ENCODE results near the gene SH3RF3. TPM values are rescaled to one million over a fixed set of nuclear protein-coding genes. Genes with fewer than 3 reads are reported as not detected.

Gene SH3RF3
- polyA plus RNA-seq, 1 of the 3 experiments (the other 2 are of a cell fraction) = 1.9 TPM

DNA sequence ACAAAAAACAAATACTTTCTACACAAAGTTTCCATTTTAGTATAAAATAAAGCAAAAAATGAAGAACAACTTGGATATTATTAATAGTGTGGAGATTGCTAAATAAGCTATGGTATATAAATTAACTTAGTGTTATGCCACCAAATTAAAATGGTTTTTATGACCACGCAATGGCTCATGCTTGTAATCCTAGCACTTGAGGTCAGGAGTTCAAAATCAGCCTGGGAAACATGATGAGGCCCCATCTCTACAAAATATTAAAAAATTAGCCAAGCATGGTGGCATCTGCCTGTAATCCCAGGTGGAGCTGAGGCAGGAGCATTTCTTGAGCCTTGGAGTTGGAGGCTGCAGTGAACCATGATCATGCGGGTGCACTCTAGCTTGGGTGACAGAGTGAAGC, 108.8 kb downstream of the SH3RF3 start:
- WGBS (ENCODE audit: low lambda C conversion rate) = 91% methylated on average over 2 of the region's 2 CpGs
- POLR2A ChIA-PET = no interaction called here
- CTCF ChIA-PET = no interaction called here

DNA sequence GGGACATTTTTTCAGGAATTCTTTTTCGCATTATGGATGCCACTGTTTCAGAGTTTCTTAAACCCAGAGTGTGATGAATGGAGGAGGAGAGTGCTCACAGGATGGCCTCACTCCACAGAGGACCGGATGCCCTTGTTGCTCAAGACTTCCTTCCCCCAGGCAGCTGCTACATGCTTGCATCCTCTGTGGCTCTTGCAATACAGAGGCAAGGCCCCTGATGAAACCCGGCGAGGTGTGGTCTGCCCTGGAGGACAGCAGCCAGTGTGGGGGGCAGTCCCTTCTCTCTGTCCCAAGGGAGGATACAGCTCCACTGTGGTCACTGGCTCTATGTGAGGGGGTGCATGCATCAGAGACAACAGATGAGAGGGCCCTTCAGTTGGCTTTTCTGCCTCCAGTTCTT, 109.6 kb downstream of the SH3RF3 start:
- DNase-seq = no peak
- Histone ChIP-seq H3K9me2 (no peaks in the 10 kb centered on the region), H2AFZ (ENCODE audit: low read depth) (no peak overlapping the region), H3K9ac (no peak overlapping the region), H3K4me2 (no peak overlapping the region), H3K9me3 (no peaks in the 10 kb centered on the region), H3K79me2 (ENCODE audit: insufficient read depth) (peaks cover 40% of the 10 kb centered on the region), H3K4me3 (ENCODE audit: low read depth in 2 of 2, low read length in 1 of 2) (no peak overlapping the region), H3K36me3 (replicated peaks in 1 of 2; ENCODE audit: control insufficient read depth in 1 of 2, insufficient read depth in 2 of 2, low read length in 1 of 2) (no peaks in the 10 kb centered on the region), H4K20me1 (ENCODE audit: insufficient read depth) (no peaks in the 10 kb centered on the region), H3K27me3 (ENCODE audit: insufficient read depth) (no peaks in the 10 kb centered on the region), H3K27ac (ENCODE audit: low read depth in 2 of 2, low read length in 1 of 2) (no peak overlapping the region), H3K4me1 (ENCODE audit: control insufficient read depth in 1 of 2, insufficient read depth in 2 of 2, low read depth in 1 of 2, low read length in 1 of 2) (peaks cover 17 to 26% of the 10 kb centered on the region in 2 experiments; a peak in 3 of 4 replicates), H3F3A (replicated peaks; ENCODE audit: insufficient read depth) (peaks cover 22% of the 10 kb centered on the region)
- CTCF ChIA-PET = interaction anchor here (0.9 to 1.2 kb wide), 2 partner anchors 17 to 110 kb away, joined by 3 read pairs; no protein-coding TSS in a partner anchor
- WGBS (ENCODE audit: low lambda C conversion rate) = 78% methylated on average over 4 of the region's 4 CpGs
- POLR2A ChIA-PET = no interaction called here
- TF ChIP-seq PBX3 (IDR thresholded peaks at IDR 0.05) = no peak
- no peak for TF ChIP-seq FOXJ3 (CRISPR knock-in tag; IDR thresholded peaks at IDR 0.05)
- TF ChIP-seq RAD21 (IDR thresholded peaks at IDR 0.05; ENCODE audit: low read length) = no peak
- TF ChIP-seq NRF1 (IDR thresholded peaks at IDR 0.05; ENCODE audit: low read depth, low read length) = no peak
- TF ChIP-seq TEAD4 (IDR thresholded peaks at IDR 0.05; ENCODE audit: borderline replicate concordance, insufficient read depth) = no peak
- no peak for TF ChIP-seq POLR2AphosphoS5 (IDR thresholded peaks at IDR 0.05; ENCODE audit: low read depth, low read length)

More for the DNA sequence above, 108.8 kb downstream of the SH3RF3 start:
- TF ChIP-seq POLR2AphosphoS5 (IDR thresholded peaks at IDR 0.05; ENCODE audit: low read depth, low read length) (no peak), EP300 (IDR thresholded peaks at IDR 0.05; ENCODE audit: borderline replicate concordance in 1 of 2, low read depth in 1 of 2, low read length in 1 of 2) (no peak), RFX5 (IDR thresholded peaks at IDR 0.05; ENCODE audit: low read length) (no peak), CHD2 (IDR thresholded peaks at IDR 0.05; ENCODE audit: low read length, partially characterized antibody) (no peak), NFIC (IDR thresholded peaks at IDR 0.05; ENCODE audit: borderline replicate concordance) (no peak), TAF1 (IDR thresholded peaks at IDR 0.05; ENCODE audit: borderline replicate concordance, low read depth, low read length) (no peak), EZH2phosphoT487 (IDR thresholded peaks at IDR 0.05; ENCODE audit: borderline replicate concordance, low read depth) (no peak), JUND (IDR thresholded peaks at IDR 0.05) (no peak)
- peaks cover 15% of the 10 kb centered on the region for H3F3A ChIP-seq (replicated peaks; ENCODE audit: insufficient read depth)
- no peak for DNase-seq
- H3K9me2 ChIP-seq = no peaks in the 10 kb centered on the region
- H4K20me1 ChIP-seq (ENCODE audit: insufficient read depth) = no peaks in the 10 kb centered on the region
- no peak overlapping the region for H3K27ac ChIP-seq (ENCODE audit: low read depth in 2 of 2, low read length in 1 of 2)
- H3K4me3 ChIP-seq (ENCODE audit: low read depth in 2 of 2, low read length in 1 of 2) = no peak overlapping the region
- peaks cover 13 to 20% of the 10 kb centered on the region in 2 experiments; a peak in 3 of 4 replicates for H3K4me1 ChIP-seq (ENCODE audit: control insufficient read depth in 1 of 2, insufficient read depth in 2 of 2, low read depth in 1 of 2, low read length in 1 of 2)
- no peak overlapping the region for H3K4me2 ChIP-seq
- H3K9ac ChIP-seq = no peak overlapping the region
- H3K79me2 ChIP-seq (ENCODE audit: insufficient read depth) = peaks cover 40% of the 10 kb centered on the region
- no peaks in the 10 kb centered on the region for H3K27me3 ChIP-seq (ENCODE audit: insufficient read depth)
- no peaks in the 10 kb centered on the region for H3K9me3 ChIP-seq
- H2AFZ ChIP-seq (ENCODE audit: low read depth) = no peak overlapping the region
- H3K36me3 ChIP-seq (replicated peaks in 1 of 2; ENCODE audit: control insufficient read depth in 1 of 2, insufficient read depth in 2 of 2, low read length in 1 of 2) = no peaks in the 10 kb centered on the region

Measured in SK-N-SH (cell line).